Measurements from ENCODE around the gene PARM1.

DNA sequence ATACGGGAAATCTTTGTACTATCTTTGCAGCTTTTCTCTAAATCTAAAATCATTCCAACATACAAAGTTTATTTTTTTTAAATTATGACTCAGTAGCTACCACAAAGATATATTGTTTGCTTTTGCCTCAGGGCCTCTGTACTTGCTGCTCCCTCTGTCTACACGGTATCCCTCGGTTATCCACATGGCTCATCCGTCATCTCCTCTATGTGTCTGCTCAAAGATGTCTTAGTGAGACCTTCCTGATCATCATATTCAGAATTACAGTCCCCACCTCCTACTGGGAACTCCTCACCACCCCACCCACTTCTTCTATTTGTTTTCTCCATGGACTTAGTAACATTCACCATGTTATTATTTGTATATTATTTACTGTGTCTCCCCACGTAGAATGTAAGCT lies 107.8 kb downstream of the PARM1 start:
- TF ChIP-seq, protein P1, sequence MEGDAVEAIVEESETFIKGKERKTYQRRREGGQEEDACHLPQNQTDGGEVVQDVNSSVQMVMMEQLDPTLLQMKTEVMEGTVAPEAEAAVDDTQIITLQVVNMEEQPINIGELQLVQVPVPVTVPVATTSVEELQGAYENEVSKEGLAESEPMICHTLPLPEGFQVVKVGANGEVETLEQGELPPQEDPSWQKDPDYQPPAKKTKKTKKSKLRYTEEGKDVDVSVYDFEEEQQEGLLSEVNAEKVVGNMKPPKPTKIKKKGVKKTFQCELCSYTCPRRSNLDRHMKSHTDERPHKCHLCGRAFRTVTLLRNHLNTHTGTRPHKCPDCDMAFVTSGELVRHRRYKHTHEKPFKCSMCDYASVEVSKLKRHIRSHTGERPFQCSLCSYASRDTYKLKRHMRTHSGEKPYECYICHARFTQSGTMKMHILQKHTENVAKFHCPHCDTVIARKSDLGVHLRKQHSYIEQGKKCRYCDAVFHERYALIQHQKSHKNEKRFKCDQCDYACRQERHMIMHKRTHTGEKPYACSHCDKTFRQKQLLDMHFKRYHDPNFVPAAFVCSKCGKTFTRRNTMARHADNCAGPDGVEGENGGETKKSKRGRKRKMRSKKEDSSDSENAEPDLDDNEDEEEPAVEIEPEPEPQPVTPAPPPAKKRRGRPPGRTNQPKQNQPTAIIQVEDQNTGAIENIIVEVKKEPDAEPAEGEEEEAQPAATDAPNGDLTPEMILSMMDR (IDR thresholded peaks at IDR 0.05), result no peak
- TF ChIP-seq EZH2 (IDR thresholded peaks at IDR 0.05; ENCODE audit: borderline replicate concordance, insufficient read depth, low read depth, low read length, poor library complexity, severe bottlenecking), result no peak
